Suppressor macrophage treated with lipopolysaccharide for 4 hours (primary cell): Measurements from ENCODE around the gene LYRM9.
"Not testable (repeated sequence)": the region's sequence is repeated elsewhere in the genome, so short reads cannot be mapped to it uniquely, and the experiment has no call there.

Experiments used
- DNase-seq: peaks from one replicate; pipeline ENCODE4 v3.0.0-alpha.2; 2020

Gene LYRM9

DNA sequence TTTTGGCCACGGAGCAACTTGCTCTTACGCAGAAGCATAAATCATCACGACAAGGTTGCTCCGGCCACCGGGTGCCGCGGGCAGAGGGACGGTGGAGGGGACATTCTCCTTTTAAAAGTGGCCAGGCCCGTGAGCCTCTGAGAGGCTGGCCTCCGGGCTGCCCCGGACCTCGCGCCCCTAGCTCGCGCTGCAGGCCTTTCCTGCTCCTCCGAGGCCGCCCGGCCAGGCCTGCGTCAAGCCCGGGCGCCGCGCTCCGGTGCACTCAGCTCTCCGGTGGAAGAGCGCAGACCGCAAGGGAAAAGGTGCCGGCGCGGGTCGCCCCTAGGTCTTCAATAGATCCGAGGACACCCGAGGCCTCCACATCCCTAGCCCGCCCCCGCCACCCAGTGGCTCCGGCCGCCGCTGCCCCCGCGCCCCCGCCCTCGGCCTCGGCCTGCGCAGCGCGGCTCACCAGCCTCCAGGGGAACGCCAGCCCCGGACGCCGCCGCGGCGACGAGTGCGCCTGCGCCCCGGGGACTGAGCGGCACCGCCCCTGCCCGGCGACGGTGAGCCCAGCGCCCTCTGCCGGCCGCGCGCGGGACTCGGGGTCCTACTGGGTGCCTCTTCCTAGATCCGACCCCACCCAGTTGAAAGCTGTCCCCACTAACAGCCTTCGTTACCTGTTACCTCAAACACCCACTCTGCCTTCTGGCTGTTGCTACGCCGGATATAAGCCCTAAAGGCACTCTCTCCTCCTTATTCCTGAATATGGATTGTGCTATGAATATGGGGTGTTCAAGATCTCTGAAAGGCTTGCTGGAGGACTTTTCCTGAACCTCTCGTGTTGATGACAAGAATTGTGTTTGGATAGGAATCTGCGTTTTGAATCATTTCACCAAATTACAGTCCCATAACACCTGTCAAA, at the start of gene LYRM9:
TSS of gene LYRM9 (minus strand) at position 500 of the 904 bp plus-strand sequence. CDS start 10,671 bp downstream, outside the sequence.
- DNase-seq, result peak; percentile 96

DNA sequence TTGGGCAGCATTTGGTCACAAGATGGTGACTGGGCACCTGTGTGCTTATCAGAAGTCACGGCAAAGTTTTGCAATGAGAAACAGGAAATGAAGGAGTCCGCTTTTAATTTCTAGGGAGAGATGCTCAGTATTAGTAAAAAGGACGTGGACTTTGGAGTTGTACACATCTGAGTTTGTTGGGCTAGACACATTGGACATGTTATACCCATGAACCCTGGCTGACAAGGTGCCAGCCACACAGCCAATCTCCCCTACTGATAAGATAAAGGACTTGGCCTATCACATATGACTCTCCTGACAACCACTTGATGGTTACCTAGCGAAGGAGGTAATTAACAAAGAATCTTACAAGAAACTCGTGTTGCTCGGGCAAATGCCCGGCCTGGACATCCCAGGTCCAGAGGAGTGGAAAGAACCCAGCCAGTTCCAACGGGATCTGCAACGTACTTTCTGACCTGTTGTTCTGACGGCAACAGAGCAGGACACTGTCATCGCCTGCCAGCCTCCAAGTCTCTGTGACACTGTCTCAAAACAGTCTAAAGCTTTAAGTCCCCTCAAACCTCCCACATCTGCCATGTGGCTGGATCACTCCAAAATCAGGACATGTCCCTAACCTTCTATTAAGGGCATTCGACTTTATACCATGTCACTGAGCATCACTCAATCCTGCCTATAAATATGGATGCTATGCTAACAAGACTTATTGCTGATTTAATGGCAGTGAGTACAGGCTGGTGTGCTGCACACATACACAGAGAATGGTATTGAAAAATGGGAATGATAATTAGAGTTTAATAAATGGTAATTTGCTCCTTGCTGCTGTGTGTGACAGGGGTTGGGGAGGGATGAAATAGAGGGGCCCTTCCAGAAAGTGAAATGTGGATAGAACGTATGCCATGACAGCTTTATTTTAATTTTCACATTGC, 47.6 kb upstream of the LYRM9 start:
- DNase-seq, result no peak

DNA sequence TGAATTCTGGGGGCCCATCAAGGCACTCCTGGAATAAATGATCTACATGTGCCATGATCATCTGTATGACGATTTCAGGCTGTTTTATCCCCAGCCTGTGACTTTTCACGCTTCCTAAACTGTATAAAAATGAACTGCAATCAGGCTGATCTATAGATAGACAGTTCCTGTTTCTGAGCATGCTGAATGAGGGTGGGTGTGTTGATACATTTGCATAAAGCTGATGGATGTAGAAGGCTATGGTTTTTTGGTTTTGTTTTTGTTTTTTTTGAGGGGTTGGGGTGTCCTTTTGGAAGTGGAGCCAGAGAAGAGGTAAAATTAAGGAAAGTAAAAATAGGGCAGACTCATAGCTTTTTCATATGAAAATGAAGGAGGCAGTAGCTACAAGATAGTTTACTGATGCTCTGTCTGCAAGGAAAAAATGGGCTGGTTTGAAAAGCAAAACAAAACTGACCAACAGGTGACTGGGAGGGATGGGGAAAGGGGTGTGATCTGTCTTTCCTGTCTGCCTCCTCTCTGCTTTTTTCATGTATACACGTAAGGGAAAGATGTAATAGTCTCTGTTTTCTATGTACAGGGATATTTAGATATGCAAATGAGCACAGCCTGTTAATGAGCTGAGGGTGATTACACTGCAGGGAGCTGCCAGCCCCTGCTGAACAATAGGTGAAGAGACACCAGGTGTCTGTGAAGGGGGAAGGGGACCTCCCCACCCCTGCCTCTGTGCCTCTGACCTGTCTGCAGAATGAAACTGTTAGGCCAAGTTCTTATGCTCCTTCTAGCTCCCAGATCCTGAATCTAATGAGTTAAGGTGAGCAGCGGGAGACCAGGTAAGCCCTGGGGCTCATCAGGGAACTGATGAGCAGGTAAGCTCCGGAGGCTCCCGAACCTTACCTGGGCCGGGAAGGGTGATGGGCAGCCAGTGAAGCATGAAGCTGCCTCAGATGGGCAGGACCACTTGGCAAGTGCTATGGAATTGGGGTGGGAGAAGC, 46.6 kb upstream of the LYRM9 start:
- DNase-seq, result peak; percentile 23

GRCh38 chr17:27938864-27939263, 45.7 kb upstream of the LYRM9 start:
- DNase-seq, result no peak

DNA sequence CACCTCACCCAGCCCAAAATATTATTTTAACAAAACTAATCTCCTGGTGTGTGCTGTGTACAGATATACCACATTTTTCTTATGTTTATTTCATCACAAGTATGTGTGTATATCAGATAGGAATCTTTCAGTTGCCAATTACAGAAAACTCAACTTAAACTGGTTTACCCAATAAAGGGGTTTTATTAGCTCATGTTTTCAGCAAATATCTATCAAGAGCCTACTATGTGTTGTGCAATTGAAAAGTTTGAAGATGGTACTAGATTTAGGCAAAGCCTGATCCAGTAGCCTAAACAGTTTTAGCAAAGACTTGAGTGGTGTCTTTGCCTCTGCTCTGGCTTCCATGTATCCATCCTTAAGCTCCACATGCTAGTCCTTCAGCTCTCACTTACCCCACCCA, 45.1 kb upstream of the LYRM9 start:
- no peak for DNase-seq

- DNase-seq, result no peak
These were observed 43.9 kb upstream of the LYRM9 start for GRCh38 chr17:27937025-27937546.

DNA sequence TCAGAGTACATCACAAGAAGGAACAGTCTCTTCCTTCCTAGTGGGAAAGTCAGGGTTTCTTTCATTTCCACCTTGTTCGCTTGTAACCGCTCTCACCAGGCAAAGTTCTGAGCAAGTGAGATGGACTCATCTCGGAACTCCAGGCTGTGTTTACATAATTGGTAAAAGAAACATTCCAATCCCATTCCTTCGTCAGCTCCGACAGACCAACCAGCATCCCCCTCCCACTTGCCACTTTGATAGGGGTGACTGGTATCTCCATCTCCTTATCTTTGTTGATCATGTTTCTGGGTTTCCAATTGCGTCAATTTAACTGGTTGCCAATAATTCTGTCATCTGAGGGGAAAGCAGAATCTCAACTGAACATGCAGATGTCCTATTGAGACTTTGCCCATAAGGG, 36.8 kb upstream of the LYRM9 start:
- no peak for DNase-seq

GRCh38 chr17:27928587-27928986, 35.4 kb upstream of the LYRM9 start:
- no peak for DNase-seq

GRCh38 chr17:27927781-27928180, 34.6 kb upstream of the LYRM9 start:
- DNase-seq, result no peak

- DNase-seq, result no peak
These were observed 28.4 kb upstream of the LYRM9 start for GRCh38 chr17:27921599-27921998.

DNA sequence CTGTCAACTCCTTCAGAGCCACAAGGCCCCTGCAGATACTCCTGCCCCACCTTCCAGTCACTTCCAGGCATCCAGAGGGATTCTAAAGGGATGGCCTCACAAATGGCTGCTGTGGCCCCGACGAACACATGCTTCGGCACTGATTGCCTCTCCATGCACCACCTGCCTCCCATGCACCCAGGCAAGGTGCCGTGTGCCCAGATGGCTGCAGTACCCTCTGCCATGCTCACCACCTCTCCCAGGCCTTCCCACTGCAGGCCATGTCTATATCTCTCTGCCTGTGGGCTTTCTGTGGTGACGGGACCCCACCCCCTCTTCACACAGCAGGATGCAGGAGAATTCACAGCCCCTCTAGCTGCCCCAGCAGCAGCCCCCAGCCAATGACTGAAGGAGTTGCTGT, 27.9 kb upstream of the LYRM9 start:
- DNase-seq, result no peak

- no peak for DNase-seq
These were observed 27.4 kb upstream of the LYRM9 start for GRCh38 chr17:27920569-27920968.

- DNase-seq, result no peak
These were observed 25.9 kb upstream of the LYRM9 start for GRCh38 chr17:27919079-27919478.

- no peak for DNase-seq
These were observed 25.3 kb upstream of the LYRM9 start for GRCh38 chr17:27918498-27918897.

DNA sequence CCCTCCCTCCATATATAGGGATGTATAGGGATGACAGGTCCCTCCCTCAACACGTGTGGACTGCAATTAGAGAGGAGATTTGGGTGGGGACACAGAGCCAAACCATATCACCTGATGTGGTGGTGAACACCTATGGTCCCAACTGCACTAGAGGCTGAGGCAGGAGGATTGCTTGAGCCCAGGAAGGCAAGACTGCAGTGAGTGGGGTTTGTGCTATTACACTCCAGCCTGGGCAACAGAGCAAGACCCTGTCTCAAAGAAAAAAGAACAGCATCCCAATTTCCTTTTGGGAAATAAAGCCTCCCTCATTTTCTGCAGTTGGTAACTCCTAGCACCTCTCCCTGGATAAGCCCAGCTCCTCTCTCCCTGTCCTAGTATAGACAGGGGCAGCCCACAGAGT, 23.8 kb upstream of the LYRM9 start:
- no peak for DNase-seq

DNA sequence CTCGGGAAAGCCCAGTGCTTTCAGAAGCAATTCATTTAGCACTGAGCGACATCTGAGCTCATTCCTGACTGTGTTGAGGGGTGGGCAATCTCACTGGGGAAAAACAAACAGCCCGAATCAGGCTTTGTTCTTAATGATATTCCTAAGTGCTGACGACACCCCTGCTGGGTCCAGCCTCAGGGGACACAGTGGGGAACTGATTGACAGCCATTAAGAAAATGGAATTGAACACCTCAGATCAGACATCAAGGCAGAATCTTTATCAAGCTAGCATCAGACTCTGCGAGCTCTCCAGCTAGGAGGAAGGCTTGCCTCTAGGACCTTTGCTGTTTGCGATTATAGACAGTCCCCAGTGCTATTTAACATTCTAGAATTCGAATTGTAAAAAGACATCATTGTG, 22.5 kb upstream of the LYRM9 start:
- no peak for DNase-seq

GRCh38 chr17:27914382-27914781, 21.2 kb upstream of the LYRM9 start:
- no peak for DNase-seq

DNA sequence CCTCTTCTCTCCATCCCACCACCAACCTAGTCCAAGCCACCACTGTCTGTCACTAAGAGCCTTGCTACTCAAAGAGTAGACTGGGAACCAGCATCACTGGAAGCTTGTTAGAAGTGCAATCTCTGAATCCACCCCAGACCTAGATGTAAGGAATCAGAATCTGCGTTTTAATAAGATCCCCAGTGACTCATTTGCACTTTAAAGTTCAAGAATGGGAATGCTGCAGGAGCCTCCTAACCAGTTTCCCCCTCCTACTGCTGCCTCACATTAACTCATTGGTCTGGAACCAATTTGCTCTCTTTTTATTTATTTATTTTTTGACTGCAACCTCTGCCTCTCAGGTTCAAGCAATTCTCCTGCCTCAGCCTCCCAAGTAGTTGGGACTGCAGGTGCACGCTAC, 19.8 kb upstream of the LYRM9 start:
- no peak for DNase-seq

- not testable (repeated sequence) for DNase-seq
These were observed 19.1 kb upstream of the LYRM9 start for GRCh38 chr17:27912299-27912698.

- no peak for DNase-seq
These were observed 14.9 kb upstream of the LYRM9 start for GRCh38 chr17:27907976-27908558.

DNA sequence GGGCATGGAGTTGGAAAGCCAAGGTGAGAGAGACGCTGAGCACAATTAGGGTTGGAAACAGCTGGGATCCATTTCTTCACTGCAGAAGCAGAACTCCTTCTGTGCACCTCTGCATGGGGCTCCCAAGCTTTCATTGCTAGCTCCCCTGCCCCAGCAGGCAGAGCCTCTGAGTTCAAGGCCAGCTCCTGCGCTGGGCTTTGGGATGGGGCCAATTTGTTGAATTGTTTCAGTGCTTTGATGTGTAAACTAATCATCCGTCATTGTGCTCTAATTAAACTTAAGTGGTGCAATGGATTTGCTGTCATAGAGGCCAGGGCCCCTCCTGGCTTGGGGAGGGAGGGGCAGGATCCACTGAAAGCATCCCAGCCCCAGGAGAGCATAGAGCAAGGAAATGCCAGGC, 13.5 kb upstream of the LYRM9 start:
- DNase-seq, result no peak

DNA sequence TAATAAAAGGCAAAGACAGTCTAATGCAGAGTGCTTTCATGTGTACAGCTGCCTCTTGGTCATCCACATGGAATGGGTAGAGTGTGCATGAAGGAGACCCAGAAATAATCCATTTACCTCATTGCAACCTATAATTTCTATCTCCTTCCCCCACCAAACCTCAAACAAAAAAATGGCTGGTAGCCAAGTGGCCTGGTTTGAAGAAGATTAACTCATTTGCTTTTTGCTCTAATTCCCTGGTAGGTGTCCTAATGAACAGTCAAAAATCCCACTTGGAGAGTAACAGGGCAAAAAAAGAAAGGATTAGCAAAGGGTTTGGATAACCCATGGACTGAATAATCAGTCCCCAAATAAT, 13.0 kb upstream of the LYRM9 start:
- no peak for DNase-seq
